GM21723 (cell line): ENCODE data around the gene TSC22D4.

ENCODE experiments used
- ATAC-seq: cut with Tn5 transposase; IDR thresholded peaks from one replicate; pipeline ENCODE4 v1.9.1; 2021; ENCODE audit warnings: mild to moderate bottlenecking, moderate library complexity; ENCODE audit not compliant: unreplicated experiment

TSC22D4 gene

GRCh38 chr7:100430493-100431285 is 48.3 kb downstream of the TSC22D4 start:
- peak; percentile 3 for ATAC-seq

DNA sequence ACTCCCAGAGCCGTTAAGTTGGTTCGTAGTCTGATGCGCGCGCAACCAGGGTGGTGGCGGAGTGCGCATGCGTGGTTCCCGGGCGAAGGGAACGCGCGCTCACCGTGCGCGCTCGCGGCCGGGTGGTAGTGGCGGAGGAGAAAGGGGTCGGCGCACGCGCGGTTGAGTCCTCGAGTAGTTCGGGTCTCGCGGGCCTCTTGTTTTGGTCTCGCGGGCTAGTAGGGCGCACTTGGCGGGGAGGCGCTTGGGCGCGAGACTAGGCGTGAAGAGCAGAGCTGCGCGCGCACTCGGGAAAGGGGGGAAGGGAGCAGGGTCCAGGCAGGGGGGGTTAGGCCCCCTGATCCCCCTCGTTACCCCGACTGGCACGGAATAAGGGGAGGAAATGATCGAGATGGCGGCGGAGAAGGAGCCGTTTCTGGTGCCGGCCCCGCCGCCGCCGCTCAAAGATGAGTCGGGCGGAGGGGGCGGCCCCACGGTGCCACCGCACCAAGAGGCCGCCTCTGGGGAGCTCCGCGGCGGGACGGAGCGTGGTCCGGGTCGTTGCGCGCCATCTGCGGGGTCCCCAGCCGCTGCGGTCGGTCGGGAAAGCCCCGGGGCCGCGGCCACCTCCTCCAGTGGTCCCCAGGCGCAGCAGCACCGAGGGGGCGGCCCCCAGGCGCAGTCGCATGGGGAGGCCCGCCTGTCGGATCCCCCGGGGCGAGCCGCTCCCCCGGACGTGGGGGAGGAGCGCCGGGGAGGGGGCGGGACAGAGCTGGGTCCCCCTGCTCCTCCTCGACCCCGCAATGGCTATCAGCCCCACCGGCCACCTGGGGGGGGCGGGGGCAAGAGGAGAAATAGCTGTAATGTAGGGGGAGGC is 49.1 kb downstream of the TSC22D4 start, which contains the start of gene MEPCE:
Gene MEPCE (plus strand): TSS at position 195 of the 856 bp plus-strand sequence. CDS start 188 bp downstream, at position 383.
- peak; percentile 39 for ATAC-seq

DNA sequence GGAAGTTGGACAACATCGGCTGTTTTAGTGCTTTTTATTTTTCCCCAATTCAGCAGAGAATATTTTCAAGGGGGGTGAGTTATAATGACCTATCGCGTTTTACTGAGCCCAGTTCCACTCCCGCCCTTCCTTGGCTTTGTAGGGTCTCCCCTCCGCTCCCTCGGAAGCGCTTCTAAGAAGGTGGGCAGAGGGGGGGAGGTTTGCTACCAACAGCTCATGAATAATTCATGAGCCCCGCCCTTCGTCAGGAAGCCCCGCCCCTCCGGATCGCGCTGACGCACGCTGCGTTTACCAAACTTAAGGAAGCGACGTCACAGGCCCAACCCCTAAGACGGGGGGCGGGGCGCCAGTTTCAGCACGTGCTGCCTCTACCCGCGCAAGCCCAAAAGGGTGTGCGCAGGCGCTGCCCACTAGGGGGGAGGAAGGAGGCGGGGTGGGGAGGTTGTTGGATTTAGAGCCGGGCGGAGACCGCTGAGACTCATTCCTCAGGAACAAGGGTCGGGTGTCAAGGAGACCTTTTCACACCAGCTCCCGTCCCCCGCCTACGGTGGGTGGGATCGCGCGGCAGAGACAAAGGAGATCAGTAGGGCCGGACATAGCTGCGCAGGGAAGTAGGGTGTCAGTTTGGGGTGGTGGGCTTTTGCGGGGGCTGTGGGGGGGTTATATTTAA is 49.9 kb downstream of the TSC22D4 start:
- peak; percentile 50 for ATAC-seq

- peak; percentile 48 for ATAC-seq
These were observed 50.6 kb downstream of the TSC22D4 start, which contains the start of gene ZCWPW1 for GRCh38 chr7:100428199-100428966. TSS of gene ZCWPW1 (minus strand) at chr7:100428703. CDS start at chr7:100420649, 8,054 bp downstream.

DNA sequence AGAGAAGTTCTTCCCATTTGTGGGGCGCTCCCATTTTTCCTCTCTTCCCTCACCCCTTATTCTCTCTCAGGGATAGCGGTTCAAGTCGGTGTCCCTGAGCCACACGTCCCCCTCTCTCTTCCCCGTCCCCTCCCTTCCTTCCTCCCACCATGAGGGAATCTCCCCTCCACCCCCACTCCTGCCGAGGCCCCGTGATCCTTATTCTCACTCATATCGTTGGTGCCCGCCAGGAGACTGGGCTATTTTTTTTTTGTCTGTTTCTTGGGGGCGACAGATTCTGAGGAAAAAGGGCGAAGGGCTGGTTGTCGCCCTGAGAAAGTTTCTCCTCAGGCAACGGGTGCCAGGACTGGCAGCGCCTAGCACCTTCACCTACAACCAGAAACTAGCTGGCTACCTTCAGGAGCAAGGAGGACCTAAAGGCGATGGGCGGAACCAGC is 51.2 kb downstream of the TSC22D4 start:
- ATAC-seq = no peak

DNA sequence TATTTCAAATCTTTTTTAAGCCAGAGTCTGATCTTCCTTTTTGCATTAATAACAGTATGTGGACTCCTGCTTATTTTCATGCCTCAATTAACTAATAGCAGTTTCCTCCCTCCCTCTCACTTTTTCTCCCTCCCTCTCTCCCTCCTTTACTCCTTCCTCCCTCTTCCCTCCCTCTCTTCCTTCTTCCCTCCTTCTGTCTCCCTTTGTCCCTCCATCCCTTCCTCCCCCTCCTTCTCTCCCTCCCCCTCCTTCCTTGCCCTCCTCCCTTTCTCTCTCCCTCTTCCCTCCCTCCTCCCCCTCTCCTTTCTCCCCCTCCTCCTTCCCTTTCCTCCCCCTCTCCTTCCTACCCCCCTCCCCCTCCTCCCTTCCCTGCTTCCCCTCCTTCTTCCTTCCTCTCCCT is 52.5 kb downstream of the TSC22D4 start:
- ATAC-seq = no peak

DNA sequence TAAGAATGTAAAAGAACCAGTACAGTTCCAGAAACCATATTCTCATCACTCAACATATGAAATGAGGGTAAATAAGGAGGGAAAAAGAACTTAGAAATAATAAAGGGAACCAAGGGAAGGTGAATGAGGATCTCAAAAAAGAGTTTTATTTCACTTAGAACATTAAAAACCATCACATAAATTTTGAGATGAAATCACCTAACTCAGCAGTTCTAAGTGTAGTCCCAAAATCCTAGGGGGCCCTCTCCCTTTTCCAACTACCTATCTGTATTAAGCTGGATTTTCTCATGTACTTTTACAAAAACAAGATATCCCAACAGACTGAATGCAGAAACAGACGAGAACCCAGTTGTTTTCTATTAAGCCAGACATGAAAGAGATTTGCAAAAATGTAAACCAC is 53.7 kb downstream of the TSC22D4 start:
- no peak for ATAC-seq

DNA sequence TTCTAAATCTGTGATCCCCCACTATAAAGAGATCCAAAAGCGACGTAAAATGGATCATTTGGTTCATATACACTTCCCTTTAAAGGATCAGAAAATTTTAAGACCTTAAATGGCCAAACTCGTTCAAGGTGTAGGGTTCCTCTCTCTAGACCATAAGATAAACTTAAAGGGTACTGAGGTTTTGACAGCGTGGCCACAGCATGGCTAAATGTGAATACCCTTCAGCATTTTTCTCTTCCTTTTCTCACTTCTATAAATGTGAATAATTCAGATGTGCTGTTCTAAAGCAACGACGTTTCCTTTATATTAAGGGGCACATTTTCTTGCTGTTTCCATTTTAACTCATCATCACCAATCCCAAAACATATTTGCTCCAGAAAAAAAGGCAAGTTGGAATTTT is 55.7 kb downstream of the TSC22D4 start:
- ATAC-seq = no peak

DNA sequence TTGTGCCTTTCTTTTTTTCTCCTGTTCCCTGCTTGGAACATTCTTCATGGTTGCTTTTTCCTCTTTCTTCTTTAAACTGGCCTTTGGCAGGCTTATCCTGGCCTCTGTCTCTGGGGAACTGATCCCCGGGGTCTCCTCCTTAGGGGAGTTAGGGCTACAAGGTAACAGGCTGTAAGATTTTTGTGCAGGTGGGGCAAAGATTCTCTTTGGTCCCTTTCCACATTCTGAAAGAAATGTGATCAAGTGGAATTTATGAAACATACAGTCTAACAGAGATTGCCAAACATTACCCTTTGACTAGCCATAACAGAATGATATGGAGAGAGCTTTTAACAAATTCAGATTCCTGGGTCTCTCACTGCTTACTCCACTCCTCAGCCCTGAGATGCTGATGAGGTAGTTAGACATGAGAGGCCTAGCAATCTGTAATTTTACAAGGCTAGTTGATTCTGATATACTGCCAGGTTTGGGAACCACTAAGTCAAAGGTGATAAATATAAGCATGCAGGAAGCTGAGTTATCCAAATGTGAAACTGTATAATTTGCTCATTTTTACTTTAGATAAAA is 59.3 kb downstream of the TSC22D4 start:
- ATAC-seq = no peak

GRCh38 chr7:100418930-100419659 is 59.9 kb downstream of the TSC22D4 start:
- no peak for ATAC-seq
